PC-3 (cell line): Measurements from ENCODE around the gene ERI3. TPM values are rescaled to one million over a fixed set of nuclear protein-coding genes. Genes with fewer than 3 reads are reported as not detected.

Experiments used
- ATAC-seq: fragments of 200-7000 bp; cut with Tn5 transposase; 2 replicates; pipeline ENCODE4 v1.9.1; 2020; ENCODE audit warnings: mild to moderate bottlenecking, moderate library complexity
- BruUV-seq: library from RNA; stranded (reverse); fragments of 400-500 nt; replicated peaks from 2 replicates; lab custom pipeline; 2021; lab: Mats Ljungman, UMichigan
- CTCF ChIA-PET: fragments of 300-600 bp; sonication (Branson Sonifier 250); formaldehyde crosslinking; loops from one replicate; lab custom pipeline; 2022; ENCODE audit warnings: antibody characterized with exemption; lab: Charles Lee
- POLR2A ChIA-PET: fragments of 300-600 bp; sonication (Branson Sonifier 250); formaldehyde crosslinking; loops from one replicate; lab custom pipeline; 2022; ENCODE audit warnings: antibody characterized with exemption; ENCODE audit not compliant: unreplicated experiment; lab: Charles Lee
- DNase-seq: peaks from one replicate; pipeline ENCODE4 v3.0.0-alpha.2; 2015
- H2AFZ ChIP-seq: fragments of 300-600 bp; sonication (generic); 2 replicates; pipeline ENCODE4 v1.6.0; 2016; ENCODE audit warnings: antibody characterized with exemption, low read length
- H3F3A ChIP-seq: fragments of 300-600 bp; sonication (generic); one replicate; pipeline ENCODE4 v1.6.0; 2017; ENCODE audit warnings: antibody characterized with exemption, low read length, control low read depth, mild to moderate bottlenecking; ENCODE audit not compliant: unreplicated experiment
- H3K27ac ChIP-seq: fragments of 300-600 bp; sonication (generic); 2 replicates; pipeline ENCODE4 v1.5.1; 2016; ENCODE audit warnings: mild to moderate bottlenecking, low read length
- H3K27me3 ChIP-seq: fragments of 300-600 bp; sonication (generic); 2 replicates; pipeline ENCODE4 v1.6.1; 2016; ENCODE audit warnings: low read length, mixed read lengths
- H3K36me3 ChIP-seq: fragments of 300-600 bp; sonication (generic); 2 replicates; pipeline ENCODE4 v1.6.1; 2016; ENCODE audit warnings: low read depth, mixed run types, low read length, mixed read lengths
- H3K4me1 ChIP-seq: fragments of 300-600 bp; sonication (generic); 2 replicates; pipeline ENCODE4 v1.5.1; 2016; ENCODE audit warnings: low read length; ENCODE audit not compliant: insufficient read depth
- H3K4me2 ChIP-seq: fragments of 300-600 bp; sonication (generic); 2 replicates; pipeline ENCODE4 v1.6.0; 2016; ENCODE audit warnings: low read length
- H3K4me3 ChIP-seq: fragments of 300-600 bp; sonication (generic); 2 replicates; pipeline ENCODE4 v1.5.1; 2016; ENCODE audit warnings: mild to moderate bottlenecking, low read length, mixed read lengths
- H3K79me2 ChIP-seq: fragments of 300-600 bp; sonication (generic); 2 replicates; pipeline ENCODE4 v1.6.1; 2017; ENCODE audit warnings: low read length, mixed read lengths
- H3K9ac ChIP-seq: fragments of 300-600 bp; sonication (generic); 2 replicates; pipeline ENCODE4 v1.6.0; 2016; ENCODE audit warnings: mild to moderate bottlenecking, low read length
- H3K9me2 ChIP-seq: fragments of 300-600 bp; sonication (generic); replicated peaks from 2 replicates; pipeline ENCODE4 v1.6.1; 2016; ENCODE audit warnings: mixed run types, low read length, mixed read lengths
- H3K9me3 ChIP-seq: fragments of 300-600 bp; sonication (generic); 2 replicates; pipeline ENCODE4 v1.6.1; 2016; ENCODE audit warnings: low read length, mixed read lengths
- H4K20me1 ChIP-seq: fragments of 300-600 bp; sonication (generic); 2 replicates; pipeline ENCODE4 v1.6.1; 2016; ENCODE audit warnings: low read length, mixed read lengths
- EZH2 ChIP-seq: fragments of 300-600 bp; sonication (generic); IDR thresholded peaks from one replicate; pipeline ENCODE4 v1.6.1; 2017; ENCODE audit warnings: antibody characterized with exemption, mild to moderate bottlenecking, low read length; ENCODE audit not compliant: unreplicated experiment
- EZH2phosphoT487 ChIP-seq: fragments of 300-600 bp; sonication (generic); IDR thresholded peaks from 2 replicates; pipeline ENCODE4 v1.6.1; 2018; ENCODE audit warnings: mild to moderate bottlenecking, antibody characterized with exemption, low read length, borderline replicate concordance
- intact Hi-C: fragments of 100-400 bp; cut with micrococcal nuclease; formaldehyde crosslinking; loops from 2 replicates; pipeline ENCODE4 v1.9.0; 2023
- total RNA-seq: library from RNA; depleted of rRNA; stranded (reverse); fragments of >200 nt; gene quantifications from 2 replicates; pipeline ENCODE4 v1.2.3, GENCODE V29; 2014
- TF ChIP-seq, protein P1 (sequence below): fragments of 300-600 bp; sonication (generic); conservative IDR thresholded peaks from 2 replicates; pipeline ENCODE4 v1.5.1; 2017; ENCODE audit warnings: antibody characterized with exemption, low read depth, mild to moderate bottlenecking, low read length

ERI3 gene
- total RNA-seq, 1 experiment from 2014 or later: 138 TPM

DNA sequence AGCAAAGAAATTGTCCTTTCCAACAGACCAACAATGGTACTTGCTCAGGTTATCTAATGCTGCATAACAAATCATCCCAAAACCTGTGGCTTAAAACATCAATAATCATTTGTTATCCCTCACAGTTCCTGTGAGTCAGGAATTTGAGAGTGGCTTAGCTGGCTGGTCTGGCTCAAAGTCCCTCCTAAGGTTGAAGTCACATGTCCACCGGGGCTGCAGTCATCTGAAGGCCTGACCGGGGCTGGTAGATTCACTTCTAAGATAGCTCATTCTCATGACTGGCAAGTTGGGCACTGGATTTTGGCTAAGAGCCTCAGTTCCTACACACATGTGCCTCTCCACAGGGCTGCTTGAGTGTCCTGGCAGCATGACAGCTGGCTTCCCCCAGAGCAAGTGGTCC, 16.9 kb downstream of the ERI3 start:
- no peak overlapping the region for H3K4me3 ChIP-seq
- intact Hi-C loops: no loop called here
- H3K4me1 ChIP-seq: no peaks in the 10 kb centered on the region
- no peaks in the 10 kb centered on the region for H3K9me2 ChIP-seq
- CTCF ChIA-PET: no interaction called here
- no peak overlapping the region for H2AFZ ChIP-seq
- H3K9me3 ChIP-seq: no peaks in the 10 kb centered on the region
- POLR2A ChIA-PET: interaction anchor here (0.6 kb wide), 1 partner anchor 385 kb away, joined by 6 read pairs; no protein-coding TSS in a partner anchor
- peaks cover 47% of the 10 kb centered on the region for H3K36me3 ChIP-seq
- TF ChIP-seq EZH2: no peak
- TF ChIP-seq EZH2phosphoT487: no peak
- TF ChIP-seq, protein P1, sequence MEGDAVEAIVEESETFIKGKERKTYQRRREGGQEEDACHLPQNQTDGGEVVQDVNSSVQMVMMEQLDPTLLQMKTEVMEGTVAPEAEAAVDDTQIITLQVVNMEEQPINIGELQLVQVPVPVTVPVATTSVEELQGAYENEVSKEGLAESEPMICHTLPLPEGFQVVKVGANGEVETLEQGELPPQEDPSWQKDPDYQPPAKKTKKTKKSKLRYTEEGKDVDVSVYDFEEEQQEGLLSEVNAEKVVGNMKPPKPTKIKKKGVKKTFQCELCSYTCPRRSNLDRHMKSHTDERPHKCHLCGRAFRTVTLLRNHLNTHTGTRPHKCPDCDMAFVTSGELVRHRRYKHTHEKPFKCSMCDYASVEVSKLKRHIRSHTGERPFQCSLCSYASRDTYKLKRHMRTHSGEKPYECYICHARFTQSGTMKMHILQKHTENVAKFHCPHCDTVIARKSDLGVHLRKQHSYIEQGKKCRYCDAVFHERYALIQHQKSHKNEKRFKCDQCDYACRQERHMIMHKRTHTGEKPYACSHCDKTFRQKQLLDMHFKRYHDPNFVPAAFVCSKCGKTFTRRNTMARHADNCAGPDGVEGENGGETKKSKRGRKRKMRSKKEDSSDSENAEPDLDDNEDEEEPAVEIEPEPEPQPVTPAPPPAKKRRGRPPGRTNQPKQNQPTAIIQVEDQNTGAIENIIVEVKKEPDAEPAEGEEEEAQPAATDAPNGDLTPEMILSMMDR: no peak
- H3K79me2 ChIP-seq: peaks cover 34% of the 10 kb centered on the region
- no peak overlapping the region for H3K9ac ChIP-seq
- no peaks in the 10 kb centered on the region for H3K27me3 ChIP-seq
- ATAC-seq (no peak), DNase-seq (no peak)
- no peaks in the 10 kb centered on the region for H3F3A ChIP-seq
- H3K27ac ChIP-seq: no peak overlapping the region
- H3K4me2 ChIP-seq: no peak overlapping the region
- no TSS peak for BruUV-seq
- 0 out of 2 replicates have a peak, but pooled peaks cover 2% of the 10 kb centered on the region for H4K20me1 ChIP-seq

DNA sequence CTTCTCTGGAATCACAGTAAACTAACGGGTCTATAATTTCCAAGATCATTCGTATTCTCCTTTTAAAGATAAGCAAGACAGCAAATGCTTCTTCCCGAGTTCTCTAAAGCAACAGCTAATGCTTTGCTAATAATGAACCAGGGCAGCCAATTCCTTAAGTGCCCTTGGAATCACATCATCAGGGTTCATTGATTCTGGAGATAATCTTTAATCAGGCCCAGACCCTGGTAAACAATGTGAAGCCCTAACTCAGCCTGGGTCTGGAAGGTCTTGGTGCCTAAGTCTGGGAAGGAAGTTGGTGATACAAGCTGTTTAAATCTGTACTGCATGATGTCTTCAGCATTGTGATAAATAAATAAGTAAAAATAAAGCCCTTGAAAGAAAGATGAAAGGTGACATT, 18.4 kb downstream of the ERI3 start:
- no peaks in the 10 kb centered on the region for H3K9me2 ChIP-seq
- no peaks in the 10 kb centered on the region for H4K20me1 ChIP-seq
- H3K4me1 ChIP-seq: no peaks in the 10 kb centered on the region
- ATAC-seq: no peak
- ChIA-PET CTCF (no interaction called here), POLR2A (no interaction called here)
- no peak overlapping the region for H3K4me3 ChIP-seq
- no peaks in the 10 kb centered on the region for H3F3A ChIP-seq
- peaks cover 49% of the 10 kb centered on the region for H3K36me3 ChIP-seq
- intact Hi-C loops: no loop called here
- no peak overlapping the region for H3K9ac ChIP-seq
- H3K27ac ChIP-seq: no peak overlapping the region
- no peaks in the 10 kb centered on the region for H3K27me3 ChIP-seq
- H2AFZ ChIP-seq: no peak overlapping the region
- no peak for TF ChIP-seq EZH2phosphoT487
- TF ChIP-seq, protein P1: no peak
- no peak for TF ChIP-seq EZH2
- H3K79me2 ChIP-seq: peaks cover 24% of the 10 kb centered on the region
- no peaks in the 10 kb centered on the region for H3K9me3 ChIP-seq
- no TSS peak for BruUV-seq
- no peak overlapping the region for H3K4me2 ChIP-seq
- no peak for DNase-seq

DNA sequence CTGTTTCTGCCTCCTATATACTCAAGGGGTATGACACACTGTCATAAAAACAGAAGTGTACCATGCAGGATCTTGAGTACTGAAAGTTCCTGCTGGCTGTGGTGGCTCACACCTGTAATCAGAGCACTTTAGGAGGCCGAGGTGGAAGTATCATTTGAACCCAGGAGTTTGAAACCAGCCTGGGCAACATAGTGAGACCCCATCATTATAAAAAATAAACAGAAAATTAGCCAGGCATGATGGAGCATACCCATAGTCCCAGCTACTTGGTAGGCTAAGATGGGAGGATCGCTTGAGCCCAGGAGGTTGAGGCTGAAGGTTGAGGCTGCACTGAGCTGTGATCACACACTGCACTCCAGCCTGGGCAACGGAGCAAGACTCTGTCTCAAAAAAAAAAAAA, 20.1 kb downstream of the ERI3 start:
- TF ChIP-seq EZH2 (no peak), EZH2phosphoT487 (no peak)
- TF ChIP-seq, protein P1: no peak
- H3K79me2 ChIP-seq: peaks cover 8% of the 10 kb centered on the region
- H3K4me2 ChIP-seq: no peak overlapping the region
- intact Hi-C loops: no loop called here
- ATAC-seq (no peak), DNase-seq (no peak)
- H3F3A ChIP-seq: no peaks in the 10 kb centered on the region
- H3K9ac ChIP-seq: no peak overlapping the region
- no peaks in the 10 kb centered on the region for H3K9me2 ChIP-seq
- no TSS peak for BruUV-seq
- ChIA-PET POLR2A (no interaction called here), CTCF (no interaction called here)
- H3K27ac ChIP-seq: no peak overlapping the region
- H3K27me3 ChIP-seq: no peaks in the 10 kb centered on the region
- no peaks in the 10 kb centered on the region for H3K9me3 ChIP-seq
- H3K4me3 ChIP-seq: no peak overlapping the region
- no peaks in the 10 kb centered on the region for H4K20me1 ChIP-seq
- peaks cover 42% of the 10 kb centered on the region for H3K36me3 ChIP-seq
- no peak overlapping the region for H2AFZ ChIP-seq
- H3K4me1 ChIP-seq: peaks cover 1% of the 10 kb centered on the region; the same call in 1 of the 2 replicates
